MV-4-11 (cell line): ENCODE measurements around the gene MYL4.

Experiments
- DNase-seq: peaks from one replicate; lab custom pipeline; 2025; lab: John Stamatoyannopoulos, UW

The MYL4 gene

DNA sequence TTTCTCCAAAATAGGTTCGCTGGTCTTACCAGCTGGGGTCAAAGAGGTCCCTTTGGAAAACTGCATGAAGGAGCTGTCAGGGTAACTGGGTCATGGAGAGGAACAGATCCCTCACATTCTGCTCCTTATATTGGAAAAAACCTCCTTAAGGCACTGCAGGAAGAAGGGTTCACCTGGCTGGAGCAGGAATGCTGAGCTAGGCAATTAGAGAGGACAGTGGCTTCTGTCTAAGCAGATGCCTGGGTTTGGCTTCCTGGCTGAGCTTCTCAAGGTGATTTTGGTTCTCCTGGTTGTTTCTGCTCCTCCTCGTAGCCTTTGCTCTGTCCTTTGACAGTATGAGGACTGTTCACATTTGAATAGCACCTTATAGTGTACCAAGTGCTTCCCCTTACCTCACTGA lies 64.1 kb downstream of the MYL4 start:
- DNase-seq = no peak
